ENCODE results near the gene SH3BGRL. TPM values are rescaled to one million over a fixed set of nuclear protein-coding genes. Genes with fewer than 3 reads are reported as not detected.

SH3BGRL gene
- total RNA-seq, 1 experiment from 2014 or later, result 41.8 TPM

GRCh38 chrX:81286608-81287007, 84.7 kb downstream of the SH3BGRL start:
- no peak overlapping the region for H4K91ac ChIP-seq (ENCODE audit: insufficient read length, low read depth, low read length)
- no peak overlapping the region for H4K8ac ChIP-seq (replicated peaks; ENCODE audit: insufficient read length, low read depth, low read length)
- no peak overlapping the region for H2AK5ac ChIP-seq (ENCODE audit: insufficient read length, low read length)
- H2BK5ac ChIP-seq (ENCODE audit: insufficient read length, low read length), result no peak overlapping the region
- H3K4me2 ChIP-seq (ENCODE audit: insufficient read depth, insufficient read length, low read length), result no peak overlapping the region
- H3K23me2 ChIP-seq (ENCODE audit: insufficient read length, low read depth, low read length, poor library complexity, severe bottlenecking), result no peaks in the 10 kb centered on the region
- H3K18ac ChIP-seq (ENCODE audit: insufficient read length, low read depth, low read length), result no peak overlapping the region
- DNase-seq, result no peak
- no peak overlapping the region for H2BK12ac ChIP-seq (ENCODE audit: insufficient read length, low read depth, low read length)
- no peak overlapping the region for H3K4ac ChIP-seq (ENCODE audit: low read depth, low read length)
- no peak overlapping the region for H2AFZ ChIP-seq (ENCODE audit: low read length)
- H3K79me2 ChIP-seq (ENCODE audit: insufficient read depth, low read length), result no peaks in the 10 kb centered on the region
- Mint-ChIP-seq H3K4me3 (no peak overlapping the region), H3K4me1 (no peaks in the 10 kb centered on the region), H3K9me3 (peaks cover 77 to 81% of the 10 kb centered on the region in 2 experiments), H3K27ac (no peak overlapping the region), H3K27me3 (ENCODE audit: low read depth) (no peaks in the 10 kb centered on the region), H3K36me3 (ENCODE audit: insufficient read depth in 1 of 3, low read depth in 3 of 3) (peaks cover 41 to 61% (median 55%) of the 10 kb centered on the region in 3 experiments)
- no peak overlapping the region for H3K9ac ChIP-seq (ENCODE audit: extremely low read depth, insufficient read length, low read length)
- no peak overlapping the region for H3K56ac ChIP-seq (ENCODE audit: insufficient read length, low read depth, low read length)
- H2BK20ac ChIP-seq (ENCODE audit: low read depth, low read length, poor library complexity, severe bottlenecking), result no peak overlapping the region
- no peak overlapping the region for H3K23ac ChIP-seq (ENCODE audit: insufficient read length, low read depth, low read length)
- no peak for TF ChIP-seq CTCF (conservative IDR thresholded peaks at IDR 0.05)
- H4K20me1 ChIP-seq (ENCODE audit: control insufficient read depth, insufficient read depth, insufficient read length), result no peaks in the 10 kb centered on the region
- H2BK15ac ChIP-seq (ENCODE audit: low read depth, low read length), result no peak overlapping the region
- H3K27ac ChIP-seq (ENCODE audit: insufficient read length, low read depth, low read length), result no peak overlapping the region
- H4K5ac ChIP-seq (ENCODE audit: insufficient read length, low read depth, low read length), result no peak overlapping the region
- no peak overlapping the region for H2BK120ac ChIP-seq (ENCODE audit: low read depth, low read length, poor library complexity, severe bottlenecking)
- H3T11ph ChIP-seq (ENCODE audit: low read length), result no peak overlapping the region
- H3K27me3 ChIP-seq (ENCODE audit: insufficient read depth, low read length), result no peaks in the 10 kb centered on the region
- no peaks in the 10 kb centered on the region for H3K4me1 ChIP-seq (ENCODE audit: insufficient read depth, low read length)
- no peaks in the 10 kb centered on the region for H3K79me1 ChIP-seq (ENCODE audit: insufficient read depth, low read depth, low read length, poor library complexity, severe bottlenecking)
- WGBS (ENCODE audit: extremely low coverage, insufficient read length, low lambda C conversion rate), result no CpG with 5 or more reads among the region's 1 CpG
- peaks cover 12% of the 10 kb centered on the region for H3K9me3 ChIP-seq (ENCODE audit: control insufficient read depth, low read depth, low read length)
- H3K14ac ChIP-seq (ENCODE audit: insufficient read depth, low read length), result no peak overlapping the region
